ENCODE results near the gene THADA.

The THADA gene

DNA sequence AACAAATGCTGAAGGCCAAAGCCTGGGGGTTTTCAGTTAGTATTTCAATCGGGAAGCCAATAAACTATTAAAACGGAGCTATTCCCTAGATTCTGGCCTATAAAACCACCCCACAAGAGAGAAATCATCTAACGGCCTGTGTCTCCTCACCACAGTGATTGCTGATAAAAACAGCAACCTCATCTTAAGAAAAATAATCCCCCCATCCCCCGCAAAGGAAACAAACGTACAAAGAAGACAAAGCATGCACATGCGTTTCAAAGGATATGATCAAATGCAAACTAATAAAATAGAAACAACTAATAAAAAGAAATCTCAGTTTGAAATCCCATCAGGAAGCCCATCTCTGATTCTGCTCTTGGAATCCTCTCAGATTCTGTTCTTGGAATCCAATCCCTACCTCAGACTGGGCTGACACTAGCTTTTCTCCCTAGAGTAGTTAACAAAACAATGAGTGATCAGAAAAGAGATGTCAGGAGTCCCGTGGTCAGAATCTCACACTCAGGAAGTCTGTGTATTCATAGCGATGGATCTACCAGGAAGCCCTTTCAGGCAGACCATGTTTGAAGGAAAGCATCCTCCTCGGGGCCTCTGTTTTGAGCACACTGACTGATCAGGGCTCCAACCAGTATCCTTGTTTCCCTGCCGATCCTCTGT lies 150.7 kb downstream of the THADA start:
- Histone ChIP-seq H3K36me3 (ENCODE audit: insufficient read depth, low read length) (peaks cover 4% of the 10 kb centered on the region; the same call in 1 of the 2 replicates), H3K79me2 (ENCODE audit: insufficient read depth, low read length) (no peaks in the 10 kb centered on the region), H2AFZ (ENCODE audit: low read depth, low read length) (no peak overlapping the region), H3K9ac (ENCODE audit: low read depth, low read length) (no peak overlapping the region), H3K4me1 (ENCODE audit: insufficient read depth, low read length) (no peaks in the 10 kb centered on the region), H3K4me2 (ENCODE audit: insufficient read depth, low read length) (no peak overlapping the region), H3K27ac (ENCODE audit: low read length) (no peak overlapping the region), H4K20me1 (ENCODE audit: insufficient read depth, low read length) (no peaks in the 10 kb centered on the region), H3K4me3 (ENCODE audit: low read depth in 1 of 2, low read length in 2 of 2) (no peak overlapping the region), H3K27me3 (ENCODE audit: insufficient read depth, low read length, poor library complexity) (no peaks in the 10 kb centered on the region), H3K9me3 (ENCODE audit: insufficient read depth, low read length, severe bottlenecking) (no peaks in the 10 kb centered on the region)
- DNase-seq, result no peak
- ATAC-seq (ENCODE audit: insufficient read depth, low read depth), result no peak
- TF ChIP-seq, protein P1, sequence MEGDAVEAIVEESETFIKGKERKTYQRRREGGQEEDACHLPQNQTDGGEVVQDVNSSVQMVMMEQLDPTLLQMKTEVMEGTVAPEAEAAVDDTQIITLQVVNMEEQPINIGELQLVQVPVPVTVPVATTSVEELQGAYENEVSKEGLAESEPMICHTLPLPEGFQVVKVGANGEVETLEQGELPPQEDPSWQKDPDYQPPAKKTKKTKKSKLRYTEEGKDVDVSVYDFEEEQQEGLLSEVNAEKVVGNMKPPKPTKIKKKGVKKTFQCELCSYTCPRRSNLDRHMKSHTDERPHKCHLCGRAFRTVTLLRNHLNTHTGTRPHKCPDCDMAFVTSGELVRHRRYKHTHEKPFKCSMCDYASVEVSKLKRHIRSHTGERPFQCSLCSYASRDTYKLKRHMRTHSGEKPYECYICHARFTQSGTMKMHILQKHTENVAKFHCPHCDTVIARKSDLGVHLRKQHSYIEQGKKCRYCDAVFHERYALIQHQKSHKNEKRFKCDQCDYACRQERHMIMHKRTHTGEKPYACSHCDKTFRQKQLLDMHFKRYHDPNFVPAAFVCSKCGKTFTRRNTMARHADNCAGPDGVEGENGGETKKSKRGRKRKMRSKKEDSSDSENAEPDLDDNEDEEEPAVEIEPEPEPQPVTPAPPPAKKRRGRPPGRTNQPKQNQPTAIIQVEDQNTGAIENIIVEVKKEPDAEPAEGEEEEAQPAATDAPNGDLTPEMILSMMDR (IDR thresholded peaks at IDR 0.05; ENCODE audit: borderline replicate concordance, extremely low read depth, low read length, poor library complexity, severe bottlenecking), result no peak
- no peak for TF ChIP-seq EZH2 (IDR thresholded peaks at IDR 0.05; ENCODE audit: borderline replicate concordance, low read depth, low read length, severe bottlenecking)

DNA sequence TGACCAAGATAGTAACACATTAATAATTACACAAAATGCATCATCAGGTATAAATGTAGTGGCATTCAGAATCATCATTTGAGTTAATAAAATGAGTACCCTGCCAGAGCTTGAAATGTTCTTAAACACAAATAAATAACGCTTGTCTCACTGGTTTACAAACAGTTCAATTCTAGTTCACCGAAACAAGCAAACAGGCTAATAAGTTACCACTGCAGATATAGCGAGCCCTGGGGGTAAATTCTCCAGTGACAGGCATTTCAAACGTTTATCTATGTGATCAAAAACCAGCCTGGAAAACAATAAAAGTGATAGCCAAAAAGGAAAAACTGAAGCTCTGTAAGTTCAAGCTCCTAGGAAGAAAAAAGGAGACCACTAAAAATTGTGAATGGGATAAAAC lies 152.6 kb downstream of the THADA start:
- Histone ChIP-seq H4K20me1 (ENCODE audit: insufficient read depth, low read length) (no peaks in the 10 kb centered on the region), H3K4me3 (ENCODE audit: low read depth in 1 of 2, low read length in 2 of 2) (no peak overlapping the region), H3K79me2 (ENCODE audit: insufficient read depth, low read length) (no peaks in the 10 kb centered on the region), H3K4me1 (ENCODE audit: insufficient read depth, low read length) (no peaks in the 10 kb centered on the region), H3K9me3 (ENCODE audit: insufficient read depth, low read length, severe bottlenecking) (no peaks in the 10 kb centered on the region), H3K27me3 (ENCODE audit: insufficient read depth, low read length, poor library complexity) (no peaks in the 10 kb centered on the region), H3K9ac (ENCODE audit: low read depth, low read length) (no peak overlapping the region), H3K27ac (ENCODE audit: low read length) (no peak overlapping the region), H3K36me3 (ENCODE audit: insufficient read depth, low read length) (peaks cover 4% of the 10 kb centered on the region; the same call in 1 of the 2 replicates), H3K4me2 (ENCODE audit: insufficient read depth, low read length) (no peak overlapping the region), H2AFZ (ENCODE audit: low read depth, low read length) (no peak overlapping the region)
- no peak for DNase-seq
- ATAC-seq (ENCODE audit: insufficient read depth, low read depth), result no peak
- TF ChIP-seq EZH2 (IDR thresholded peaks at IDR 0.05; ENCODE audit: borderline replicate concordance, low read depth, low read length, severe bottlenecking), result no peak
- TF ChIP-seq, protein P1 (IDR thresholded peaks at IDR 0.05; ENCODE audit: borderline replicate concordance, extremely low read depth, low read length, poor library complexity, severe bottlenecking), result no peak

DNA sequence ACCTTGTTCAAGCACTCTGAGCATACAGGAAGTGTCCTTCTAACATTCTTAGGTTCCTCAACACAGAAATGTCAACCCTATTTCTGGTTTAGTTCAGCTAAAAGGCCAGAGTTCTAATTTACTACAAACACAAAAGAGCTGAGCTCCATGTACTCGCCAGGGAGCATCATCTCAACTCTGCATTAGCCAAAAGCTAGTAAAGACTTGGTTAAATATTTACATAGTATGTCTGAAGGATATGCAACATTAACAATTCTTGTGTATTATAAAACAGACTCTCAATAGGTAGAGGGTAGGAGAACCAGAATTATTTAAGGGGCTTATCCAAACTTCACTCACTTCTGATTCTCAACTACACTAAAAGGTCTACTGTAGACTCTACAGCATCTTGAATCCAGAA lies 154.6 kb downstream of the THADA start:
- Histone ChIP-seq H3K36me3 (ENCODE audit: insufficient read depth, low read length) (peaks cover under 1% of the 10 kb centered on the region; the same call in 1 of the 2 replicates), H3K79me2 (ENCODE audit: insufficient read depth, low read length) (no peaks in the 10 kb centered on the region), H3K4me1 (ENCODE audit: insufficient read depth, low read length) (no peaks in the 10 kb centered on the region), H3K4me2 (ENCODE audit: insufficient read depth, low read length) (no peak overlapping the region), H3K27me3 (ENCODE audit: insufficient read depth, low read length, poor library complexity) (no peaks in the 10 kb centered on the region), H3K4me3 (ENCODE audit: low read depth in 1 of 2, low read length in 2 of 2) (no peak overlapping the region), H2AFZ (ENCODE audit: low read depth, low read length) (no peak overlapping the region), H3K9me3 (ENCODE audit: insufficient read depth, low read length, severe bottlenecking) (no peaks in the 10 kb centered on the region), H3K27ac (ENCODE audit: low read length) (no peak overlapping the region), H4K20me1 (ENCODE audit: insufficient read depth, low read length) (no peaks in the 10 kb centered on the region), H3K9ac (ENCODE audit: low read depth, low read length) (no peak overlapping the region)
- no peak for ATAC-seq (ENCODE audit: insufficient read depth, low read depth)
- no peak for DNase-seq
- TF ChIP-seq, protein P1 (IDR thresholded peaks at IDR 0.05; ENCODE audit: borderline replicate concordance, extremely low read depth, low read length, poor library complexity, severe bottlenecking), result no peak
- TF ChIP-seq EZH2 (IDR thresholded peaks at IDR 0.05; ENCODE audit: borderline replicate concordance, low read depth, low read length, severe bottlenecking), result no peak
